HG02973 (cell line): ENCODE data around the gene MYADML2.

ENCODE experiments used
- ATAC-seq: cut with Tn5 transposase; IDR thresholded peaks from one replicate; pipeline ENCODE4 v1.9.1; 2021; ENCODE audit warnings: moderate library complexity; ENCODE audit not compliant: unreplicated experiment

Gene MYADML2

GRCh38 chr17:81940538-81941483 lies 6.2 kb downstream of the MYADML2 start:
- no peak for ATAC-seq

- no peak for ATAC-seq
Measured at GRCh38 chr17:81939881-81940385, 7.1 kb downstream of the MYADML2 start.

- no peak for ATAC-seq
Measured at GRCh38 chr17:81939218-81939617, 7.8 kb downstream of the MYADML2 start.

- no peak for ATAC-seq
Measured at GRCh38 chr17:81935709-81936084, 11.3 kb downstream of the MYADML2 start.

- no peak for ATAC-seq
Measured at GRCh38 chr17:81934850-81935708, 12.0 kb downstream of the MYADML2 start.

- no peak for ATAC-seq
Measured at GRCh38 chr17:81934098-81934757, 12.8 kb downstream of the MYADML2 start.

GRCh38 chr17:81933178-81933699 lies 13.8 kb downstream of the MYADML2 start:
- ATAC-seq, result no peak

GRCh38 chr17:81932333-81932983 lies 14.6 kb downstream of the MYADML2 start:
- no peak for ATAC-seq

- no peak for ATAC-seq
Measured at GRCh38 chr17:81931557-81932332, 15.3 kb downstream of the MYADML2 start.

- no peak for ATAC-seq
Measured at GRCh38 chr17:81931189-81931556, 15.9 kb downstream of the MYADML2 start.

- ATAC-seq, result no peak
Measured at GRCh38 chr17:81930142-81931125, 16.6 kb downstream of the MYADML2 start.

GRCh38 chr17:81929253-81930141 lies 17.5 kb downstream of the MYADML2 start:
- no peak for ATAC-seq

GRCh38 chr17:81928544-81929252 lies 18.3 kb downstream of the MYADML2 start:
- no peak for ATAC-seq

GRCh38 chr17:81927653-81928543 lies 19.1 kb downstream of the MYADML2 start, which contains the start of gene MAFG:
Gene MAFG (minus strand): TSS chr17:81927735. CDS start chr17:81923185, 4,550 bp downstream.
- ATAC-seq, result peak; percentile 49

GRCh38 chr17:81927152-81927652 lies 19.8 kb downstream of the MYADML2 start:
- peak; percentile 16 for ATAC-seq
